GM12878 (cell line): ENCODE measurements around the gene KRTAP10-8. TPM values are rescaled to one million over a fixed set of nuclear protein-coding genes. Genes with fewer than 3 reads are reported as not detected.

ENCODE experiments used
- ATF7 ChIP-seq: fragments of 450-650 bp; IDR thresholded peaks from 2 replicates; pipeline ENCODE4 v1.6.1; 2016; ENCODE audit warnings: low read depth, mild to moderate bottlenecking
- BCLAF1 ChIP-seq: fragments of 450-650 bp; IDR thresholded peaks from 2 replicates; pipeline ENCODE4 v1.6.1; 2017; ENCODE audit warnings: antibody characterized with exemption, mild to moderate bottlenecking, moderate library complexity
- CEBPB ChIP-seq, 2 experiments: fragments of 150-350 bp in 1 of 2; IDR thresholded peaks; 2 replicates each; pipeline ENCODE4 v1.6.1; 2012 to 2014; ENCODE audit warnings: low read depth in 2 of 2, low read length in 2 of 2, borderline replicate concordance in 1 of 2, inconsistent platforms in 1 of 2
- CHD1 ChIP-seq: IDR thresholded peaks from 2 replicates; pipeline ENCODE4 v1.6.1; 2012; ENCODE audit warnings: low read depth, low read length, improper control_type of control experiment
- E4F1 ChIP-seq: fragments of 450-650 bp; IDR thresholded peaks from 2 replicates; pipeline ENCODE4 v1.6.1; 2018; ENCODE audit warnings: borderline replicate concordance, mild to moderate bottlenecking; ENCODE audit not compliant: partially characterized antibody
- HDGF ChIP-seq: fragments of 450-650 bp; IDR thresholded peaks from 2 replicates; pipeline ENCODE4 v1.6.1; 2016; ENCODE audit warnings: antibody characterized with exemption
- JUNB ChIP-seq: IDR thresholded peaks from 2 replicates; pipeline ENCODE4 v1.6.1; 2016; ENCODE audit warnings: antibody characterized with exemption, mild to moderate bottlenecking
- MXI1 ChIP-seq: fragments of 150-350 bp; IDR thresholded peaks from 2 replicates; pipeline ENCODE4 v1.6.1; 2011; ENCODE audit warnings: low read depth, mild to moderate bottlenecking, inconsistent platforms, low read length, improper control_type of control experiment
- SUPT20H ChIP-seq: IDR thresholded peaks from 2 replicates; pipeline ENCODE4 v1.6.1; 2011; ENCODE audit warnings: low read depth, mild to moderate bottlenecking, low read length, moderate library complexity, borderline replicate concordance; ENCODE audit not compliant: control insufficient read depth
- ZNF687 ChIP-seq: fragments of 450-650 bp; IDR thresholded peaks from 2 replicates; pipeline ENCODE4 v1.6.1; 2017; ENCODE audit warnings: mild to moderate bottlenecking, moderate library complexity
- polyA plus RNA-seq, 11 experiments: library from polyadenylated mRNA; depleted of rRNA in 4 of 11; unstranded in 6 of 11; stranded (reverse) in 5 of 11; fragments of >200 nt; fragmentation: Nextera tagmentation in 4 of 11; fragmentation: Illumina TruSeq in 1 of 11; extraction: Ambion mirVana in 4 of 11; extraction: Trizol in 1 of 11; gene quantifications; 1 replicate in 1 of 11; 2 replicates in 10 of 11; pipeline versions ENCODE4 v1.2.1 to v1.2.3, GENCODE V29; 2011 to 2016; ENCODE audit warnings: inconsistent platforms in 2 of 11, missing spikeins in 2 of 11, low read depth in 1 of 11
- total RNA-seq, 4 experiments: library from RNA; depleted of rRNA in 3 of 4; stranded (reverse); fragments of >200 nt in 3 of 4; fragmentation: Illumina TruSeq in 1 of 4; extraction: Trizol in 1 of 4; gene quantifications; 2 replicates each; pipeline versions ENCODE4 v1.2.1 to v1.2.3, GENCODE V29; 2013 to 2021

KRTAP10-8 gene
- total and polyA plus RNA-seq, 10 of the 15 experiments (the other 5 are each of a cell fraction or from before 2014, with no cell fraction given) = not detected

- no peak for TF ChIP-seq BCLAF1
- TF ChIP-seq ATF7 = no peak
- TF ChIP-seq MXI1 = no peak
- TF ChIP-seq JUNB = no peak
- no peak for TF ChIP-seq ZNF687
- no peak for TF ChIP-seq CHD1
- TF ChIP-seq HDGF = no peak
- TF ChIP-seq CEBPB (IDR thresholded peaks at IDR 0.05; ENCODE audit: borderline replicate concordance in 1 of 2, low read depth in 2 of 2, low read length in 2 of 2) = no peak
- no peak for TF ChIP-seq E4F1
- no peak for TF ChIP-seq SUPT20H
Measured at GRCh38 chr21:44614961-44615391, 3.1 kb downstream of the KRTAP10-8 start (continued).
